Measurements from ENCODE around the gene KCTD5.
"Not testable (repeated sequence)": the region's sequence is repeated elsewhere in the genome, so short reads cannot be mapped to it uniquely, and the experiment has no call there.

The KCTD5 gene

GRCh38 chr16:2682209-2683021 is at the start of gene KCTD5:
KCTD5 (plus strand) TSS chr16:2682523; CDS start chr16:2682549, 26 bp downstream.
- no peaks in the 10 kb centered on the region for H3K9me3 ChIP-seq (ENCODE audit: insufficient read depth, low read depth, low read length)
- peaks cover 3% of the 10 kb centered on the region for H3K4me1 ChIP-seq (ENCODE audit: insufficient read depth, low read length, poor library complexity, severe bottlenecking)
- H3K79me2 ChIP-seq (ENCODE audit: insufficient read depth, low read length): peaks cover 8% of the 10 kb centered on the region; the same call in 1 of the 2 replicates
- H2AFZ ChIP-seq (ENCODE audit: low read length): no peak within 1 kb of the TSS
- no peaks in the 10 kb centered on the region for H3K27me3 ChIP-seq (ENCODE audit: insufficient read depth, low read length, poor library complexity, severe bottlenecking)
- no peaks in the 10 kb centered on the region for H4K20me1 ChIP-seq (ENCODE audit: insufficient read depth, low read length, poor library complexity, severe bottlenecking)
- H3K4me2 ChIP-seq (ENCODE audit: low read depth, low read length, poor library complexity, severe bottlenecking): no peak within 1 kb of the TSS
- H3K36me3 ChIP-seq (ENCODE audit: insufficient read depth, low read length): no peaks in the 10 kb centered on the region
- no peaks in the 10 kb centered on the region for H3F3A ChIP-seq (ENCODE audit: low read depth)
- no peaks in the 10 kb centered on the region for H3K9me2 ChIP-seq (replicated peaks; ENCODE audit: low read depth, low read length)
- TF ChIP-seq CTCF (conservative IDR thresholded peaks at IDR 0.05; ENCODE audit: low read length): no peak
- TF ChIP-seq EZH2phosphoT487 (IDR thresholded peaks at IDR 0.05; ENCODE audit: borderline replicate concordance): no peak
- no peak within 1 kb of the TSS for H3K9ac ChIP-seq (ENCODE audit: low read depth, low read length, poor library complexity, severe bottlenecking)
- no peak within 1 kb of the TSS for H3K4me3 ChIP-seq (ENCODE audit: low read length, poor library complexity, severe bottlenecking)

GRCh38 chr16:2639071-2639721 is 43.1 kb upstream of the KCTD5 start:
- not testable (repeated sequence) for H3F3A ChIP-seq (ENCODE audit: low read depth); H3K4me3 ChIP-seq (ENCODE audit: low read length, poor library complexity, severe bottlenecking); H3K36me3 ChIP-seq (ENCODE audit: insufficient read depth, low read length); H3K79me2 ChIP-seq (ENCODE audit: insufficient read depth, low read length); H4K20me1 ChIP-seq (ENCODE audit: insufficient read depth, low read length, poor library complexity, severe bottlenecking); H3K9me2 ChIP-seq (replicated peaks; ENCODE audit: low read depth, low read length); H3K9me3 ChIP-seq (ENCODE audit: insufficient read depth, low read depth, low read length); H2AFZ ChIP-seq (ENCODE audit: low read length); H3K9ac ChIP-seq (ENCODE audit: low read depth, low read length, poor library complexity, severe bottlenecking); H3K4me1 ChIP-seq (ENCODE audit: insufficient read depth, low read length, poor library complexity, severe bottlenecking); H3K27me3 ChIP-seq (ENCODE audit: insufficient read depth, low read length, poor library complexity, severe bottlenecking); H3K4me2 ChIP-seq (ENCODE audit: low read depth, low read length, poor library complexity, severe bottlenecking)

- not testable (repeated sequence) for H3K4me2 ChIP-seq (ENCODE audit: low read depth, low read length, poor library complexity, severe bottlenecking); H3K4me3 ChIP-seq (ENCODE audit: low read length, poor library complexity, severe bottlenecking); H3F3A ChIP-seq (ENCODE audit: low read depth); H4K20me1 ChIP-seq (ENCODE audit: insufficient read depth, low read length, poor library complexity, severe bottlenecking); H3K79me2 ChIP-seq (ENCODE audit: insufficient read depth, low read length); H2AFZ ChIP-seq (ENCODE audit: low read length); H3K9me2 ChIP-seq (replicated peaks; ENCODE audit: low read depth, low read length); H3K4me1 ChIP-seq (ENCODE audit: insufficient read depth, low read length, poor library complexity, severe bottlenecking); H3K36me3 ChIP-seq (ENCODE audit: insufficient read depth, low read length); H3K9me3 ChIP-seq (ENCODE audit: insufficient read depth, low read depth, low read length); H3K27me3 ChIP-seq (ENCODE audit: insufficient read depth, low read length, poor library complexity, severe bottlenecking); H3K9ac ChIP-seq (ENCODE audit: low read depth, low read length, poor library complexity, severe bottlenecking)
These were observed 42.6 kb upstream of the KCTD5 start for GRCh38 chr16:2639722-2640072.

- not testable (repeated sequence) for H3K9ac ChIP-seq (ENCODE audit: low read depth, low read length, poor library complexity, severe bottlenecking); H3K4me3 ChIP-seq (ENCODE audit: low read length, poor library complexity, severe bottlenecking); H3K27me3 ChIP-seq (ENCODE audit: insufficient read depth, low read length, poor library complexity, severe bottlenecking); H3F3A ChIP-seq (ENCODE audit: low read depth); H3K79me2 ChIP-seq (ENCODE audit: insufficient read depth, low read length); H3K9me3 ChIP-seq (ENCODE audit: insufficient read depth, low read depth, low read length); H3K4me2 ChIP-seq (ENCODE audit: low read depth, low read length, poor library complexity, severe bottlenecking); H4K20me1 ChIP-seq (ENCODE audit: insufficient read depth, low read length, poor library complexity, severe bottlenecking); H3K4me1 ChIP-seq (ENCODE audit: insufficient read depth, low read length, poor library complexity, severe bottlenecking); H3K36me3 ChIP-seq (ENCODE audit: insufficient read depth, low read length); H3K9me2 ChIP-seq (replicated peaks; ENCODE audit: low read depth, low read length); H2AFZ ChIP-seq (ENCODE audit: low read length)
These were observed 39.8 kb upstream of the KCTD5 start for GRCh38 chr16:2642561-2642960.

GRCh38 chr16:2644754-2645453 is 37.4 kb upstream of the KCTD5 start:
- H4K20me1 ChIP-seq (ENCODE audit: insufficient read depth, low read length, poor library complexity, severe bottlenecking); H3K27me3 ChIP-seq (ENCODE audit: insufficient read depth, low read length, poor library complexity, severe bottlenecking); H2AFZ ChIP-seq (ENCODE audit: low read length); H3K4me2 ChIP-seq (ENCODE audit: low read depth, low read length, poor library complexity, severe bottlenecking); H3K36me3 ChIP-seq (ENCODE audit: insufficient read depth, low read length); H3K4me3 ChIP-seq (ENCODE audit: low read length, poor library complexity, severe bottlenecking); H3K9me3 ChIP-seq (ENCODE audit: insufficient read depth, low read depth, low read length); H3K4me1 ChIP-seq (ENCODE audit: insufficient read depth, low read length, poor library complexity, severe bottlenecking); H3K9ac ChIP-seq (ENCODE audit: low read depth, low read length, poor library complexity, severe bottlenecking); H3K79me2 ChIP-seq (ENCODE audit: insufficient read depth, low read length); H3F3A ChIP-seq (ENCODE audit: low read depth); H3K9me2 ChIP-seq (replicated peaks; ENCODE audit: low read depth, low read length): not testable (repeated sequence)

- H3K9me3 ChIP-seq (ENCODE audit: insufficient read depth, low read depth, low read length); H3F3A ChIP-seq (ENCODE audit: low read depth); H3K36me3 ChIP-seq (ENCODE audit: insufficient read depth, low read length); H3K9me2 ChIP-seq (replicated peaks; ENCODE audit: low read depth, low read length); H3K27me3 ChIP-seq (ENCODE audit: insufficient read depth, low read length, poor library complexity, severe bottlenecking); H3K79me2 ChIP-seq (ENCODE audit: insufficient read depth, low read length); H2AFZ ChIP-seq (ENCODE audit: low read length); H4K20me1 ChIP-seq (ENCODE audit: insufficient read depth, low read length, poor library complexity, severe bottlenecking); H3K4me3 ChIP-seq (ENCODE audit: low read length, poor library complexity, severe bottlenecking); H3K4me1 ChIP-seq (ENCODE audit: insufficient read depth, low read length, poor library complexity, severe bottlenecking); H3K4me2 ChIP-seq (ENCODE audit: low read depth, low read length, poor library complexity, severe bottlenecking); H3K9ac ChIP-seq (ENCODE audit: low read depth, low read length, poor library complexity, severe bottlenecking): not testable (repeated sequence)
These were observed 31.0 kb upstream of the KCTD5 start for GRCh38 chr16:2651268-2651871.

Measured in Loucy (cell line).